Spinal cord (tissue), 10 donors: Measurements from ENCODE around the gene DNAJC6. TPM values are rescaled to one million over a fixed set of nuclear protein-coding genes. Genes with fewer than 3 reads are reported as not detected.

Experiments
- DNase-seq, 6 donors: peaks; one replicate each; pipeline versions ENCODE4 v3.0.0 to v3.0.0-alpha.2; 2013 to 2015; ENCODE audit warnings: low spot score in 6 of 6, low read depth in 4 of 6
- H3K27ac ChIP-seq: one replicate; pipeline ENCODE4 v1.5.1; 2013; ENCODE audit warnings: low read depth, low read length, control low read depth
- H3K27me3 ChIP-seq: one replicate; pipeline ENCODE4 v1.6.1; 2013; ENCODE audit warnings: low read length; ENCODE audit not compliant: control insufficient read depth, insufficient read depth
- H3K36me3 ChIP-seq: one replicate; pipeline ENCODE4 v1.6.1; 2013; ENCODE audit warnings: low read length; ENCODE audit not compliant: control insufficient read depth, insufficient read depth
- H3K4me1 ChIP-seq: one replicate; pipeline ENCODE4 v1.6.1; 2013; ENCODE audit warnings: low read length; ENCODE audit not compliant: control insufficient read depth, insufficient read depth
- H3K4me3 ChIP-seq: one replicate; pipeline ENCODE4 v1.5.1; 2013; ENCODE audit warnings: low read depth, low read length, control low read depth
- H3K9me3 ChIP-seq: one replicate; pipeline ENCODE4 v1.6.1; 2013; ENCODE audit warnings: low read length; ENCODE audit not compliant: control insufficient read depth, insufficient read depth
- WGBS: methylation state at CpG from one replicate; pipeline ENCODE4 v1.1.5; 2013; ENCODE audit warnings: missing lambda C conversion rate; ENCODE audit not compliant: insufficient coverage; 5-methylcytosine and 5-hydroxymethylcytosine counted together
- polyA plus RNA-seq, 2 donors: library from polyadenylated mRNA; unstranded; fragments of 120-200 nt; gene quantifications; one replicate each; pipeline ENCODE4 v1.2.1, GENCODE V29; 2013; ENCODE audit not compliant: insufficient read length in 2 of 2
- total RNA-seq, 2 donors: library from RNA; depleted of rRNA in 1 of 2; stranded (reverse); fragments of 120-200 nt in 1 of 2; fragments of >200 nt in 1 of 2; gene quantifications; one replicate each; pipeline versions ENCODE4 v1.2.3 to v1.2.4, GENCODE V29; 2013 to 2014
- donor health status: healthy.

DNAJC6 gene
- total and polyA plus RNA-seq, 4 donors, result 34.5 to 158 (median 116) TPM

GRCh38 chr1:65267271-65267670 is 42.1 kb upstream of the DNAJC6 start:
- no CpG with 5 or more reads among the region's 4 CpGs for WGBS
- Histone ChIP-seq H3K27ac (no peak overlapping the region), H3K9me3 (no peaks in the 10 kb centered on the region), H3K36me3 (no peaks in the 10 kb centered on the region), H3K4me1 (peaks cover 3% of the 10 kb centered on the region), H3K27me3 (no peaks in the 10 kb centered on the region), H3K4me3 (no peak overlapping the region)
- DNase-seq, result no peak

- H3K4me1 ChIP-seq, result peaks cover 3% of the 10 kb centered on the region
Observed at GRCh38 chr1:65267683-65268082, 41.7 kb upstream of the DNAJC6 start.

GRCh38 chr1:65269612-65270011 is 39.7 kb upstream of the DNAJC6 start:
- no peak for DNase-seq
- H3K4me1 ChIP-seq, result peaks cover 3% of the 10 kb centered on the region
- no peaks in the 10 kb centered on the region for H3K27me3 ChIP-seq
- no peak overlapping the region for H3K4me3 ChIP-seq
- H3K36me3 ChIP-seq, result no peaks in the 10 kb centered on the region
- H3K9me3 ChIP-seq, result no peaks in the 10 kb centered on the region
- 100% methylated on average over 1 of the region's 2 CpGs for WGBS
- no peak overlapping the region for H3K27ac ChIP-seq

More at GRCh38 chr1:65267683-65268082, 41.7 kb upstream of the DNAJC6 start:
- Histone ChIP-seq H3K27ac (no peak overlapping the region), H3K4me3 (no peak overlapping the region), H3K36me3 (no peaks in the 10 kb centered on the region), H3K9me3 (no peaks in the 10 kb centered on the region), H3K27me3 (no peaks in the 10 kb centered on the region)
- DNase-seq, result peak in 1 of 6 donors; percentile 21
- WGBS, result no CpG with 5 or more reads among the region's 1 CpG

- 25% methylated on average over 1 of the region's 1 CpG for WGBS
- no peak overlapping the region for H3K27ac ChIP-seq
- no peaks in the 10 kb centered on the region for H3K9me3 ChIP-seq
- no peak overlapping the region for H3K4me3 ChIP-seq
- DNase-seq, result no peak
- no peaks in the 10 kb centered on the region for H3K36me3 ChIP-seq
- H3K27me3 ChIP-seq, result no peaks in the 10 kb centered on the region
- peaks cover 2% of the 10 kb centered on the region for H3K4me1 ChIP-seq
Observed at GRCh38 chr1:65276197-65276939, 33.0 kb upstream of the DNAJC6 start.

- Histone ChIP-seq H3K36me3 (no peaks in the 10 kb centered on the region), H3K4me1 (peaks cover 2% of the 10 kb centered on the region), H3K4me3 (no peak overlapping the region), H3K9me3 (no peaks in the 10 kb centered on the region), H3K27ac (no peak overlapping the region), H3K27me3 (no peaks in the 10 kb centered on the region)
- DNase-seq, result no peak
- WGBS, result 26% methylated on average over 5 of the region's 10 CpGs
Observed at GRCh38 chr1:65277605-65278347, 31.6 kb upstream of the DNAJC6 start.

- no peaks in the 10 kb centered on the region for H3K9me3 ChIP-seq
- no peaks in the 10 kb centered on the region for H3K36me3 ChIP-seq
- H3K4me1 ChIP-seq, result peaks cover 2% of the 10 kb centered on the region
- H3K4me3 ChIP-seq, result no peak overlapping the region
- WGBS, result 55% methylated on average over 4 of the region's 5 CpGs
- H3K27me3 ChIP-seq, result no peaks in the 10 kb centered on the region
- no peak overlapping the region for H3K27ac ChIP-seq
- DNase-seq, result no peak
Observed at GRCh38 chr1:65278376-65279069, 30.8 kb upstream of the DNAJC6 start.

- no peak for DNase-seq
- WGBS, result 52% methylated on average over 3 of the region's 5 CpGs
- no peaks in the 10 kb centered on the region for H3K27me3 ChIP-seq
- no peaks in the 10 kb centered on the region for H3K36me3 ChIP-seq
- no peak overlapping the region for H3K4me3 ChIP-seq
- peaks cover 2% of the 10 kb centered on the region for H3K4me1 ChIP-seq
- no peaks in the 10 kb centered on the region for H3K9me3 ChIP-seq
- H3K27ac ChIP-seq, result no peak overlapping the region
Observed at GRCh38 chr1:65279070-65279779, 30.1 kb upstream of the DNAJC6 start.

GRCh38 chr1:65281846-65282245 is 27.5 kb upstream of the DNAJC6 start:
- Histone ChIP-seq H3K4me1 (peaks cover 2% of the 10 kb centered on the region), H3K4me3 (no peak overlapping the region), H3K27me3 (no peaks in the 10 kb centered on the region), H3K27ac (no peak overlapping the region), H3K36me3 (no peaks in the 10 kb centered on the region), H3K9me3 (no peaks in the 10 kb centered on the region)
- WGBS, result 88% methylated on average over 2 of the region's 6 CpGs
- DNase-seq, result no peak

- H3K9me3 ChIP-seq, result no peaks in the 10 kb centered on the region
- H3K36me3 ChIP-seq, result no peaks in the 10 kb centered on the region
- no peaks in the 10 kb centered on the region for H3K27me3 ChIP-seq
- 88% methylated on average over 2 of the region's 3 CpGs for WGBS
- no peak for DNase-seq
- no peak overlapping the region for H3K4me3 ChIP-seq
- H3K4me1 ChIP-seq, result no peaks in the 10 kb centered on the region
- no peak overlapping the region for H3K27ac ChIP-seq
Observed at GRCh38 chr1:65284229-65284628, 25.1 kb upstream of the DNAJC6 start.
